Psoas muscle (tissue), 8 donors: ENCODE results near the gene USF1. TPM values are rescaled to one million over a fixed set of nuclear protein-coding genes. Genes with fewer than 3 reads are reported as not detected.

Experiments
- ATAC-seq, 4 donors: fragments of 200-7000 bp; cut with Tn5 transposase; one replicate each; pipeline ENCODE4 v1.9.1; 2020; ENCODE audit warnings: moderate library complexity in 3 of 4, mild to moderate bottlenecking in 2 of 4
- DNase-seq, 2 donors: peaks; one replicate each; pipeline ENCODE4 v3.0.0-alpha.2; 2020
- H3K27ac ChIP-seq: fragments of 200-600 bp; one replicate; pipeline ENCODE4 v1.8.0; 2022
- H3K27me3 ChIP-seq, 3 donors: fragments of 200-600 bp in 1 of 3; one replicate each; pipeline versions ENCODE4 v1.6.1 to v1.8.0; 2013 to 2022; ENCODE audit warnings: low read length in 2 of 3, mild to moderate bottlenecking in 2 of 3, moderate library complexity in 1 of 3; ENCODE audit not compliant: insufficient read depth in 3 of 3
- H3K36me3 ChIP-seq, 2 donors: fragments of 200-600 bp in 1 of 2; one replicate each; pipeline versions ENCODE4 v1.6.1 to v1.8.0; 2013 to 2022; ENCODE audit warnings: low read depth in 1 of 2, mild to moderate bottlenecking in 1 of 2, moderate library complexity in 1 of 2; ENCODE audit not compliant: insufficient read depth in 1 of 2
- H3K4me1 ChIP-seq: fragments of 200-600 bp; one replicate; pipeline ENCODE4 v1.8.0; 2022
- H3K4me3 ChIP-seq: fragments of 200-600 bp; one replicate; pipeline ENCODE4 v1.8.0; 2022; ENCODE audit warnings: mild to moderate bottlenecking
- H3K9me3 ChIP-seq: fragments of 200-600 bp; one replicate; pipeline ENCODE4 v1.8.0; 2022
- WGBS, 3 donors: extraction: QIAGEN DNeasy Blood & Tissue Kit; methylation state at CpG; one replicate each; pipeline versions ENCODE4 v1.1.6 to v1.1.7; 2013; 5-methylcytosine and 5-hydroxymethylcytosine counted together
- intact Hi-C, 2 donors: fragments of 100-400 bp; cut with DNase I; formaldehyde crosslinking; loops; one replicate each; pipeline versions ENCODE4 v1.11.0 to v1.14.2; 2022
- polyA plus RNA-seq, 3 donors: library from polyadenylated mRNA; stranded (reverse); fragments of 200-250 nt; gene quantifications; one replicate each; pipeline ENCODE4 v1.2.3, GENCODE V29; 2013
- total RNA-seq, 4 donors: library from RNA; stranded (reverse); fragmentation: NEBNext Ultra II Directional in 2 of 4; extraction: Animal tissue kit (Norgen Biotek cat#: 25700) in 2 of 4; gene quantifications; one replicate each; pipeline versions ENCODE4 v1.2.1 to v1.2.4, GENCODE V29; 2021 to 2023
- TF ChIP-seq, protein P1 (sequence below): fragments of 200-600 bp; IDR thresholded peaks from one replicate; pipeline ENCODE4 v1.8.0; 2022; ENCODE audit warnings: antibody characterized with exemption
- donor health status: healthy with polysubstance abuse.
- donor health status: DM: no; HTN: no; CAD: no; lungs with moderate emphysema.
- donor health status: Bipolar disorder and iron deficiency.
- donor health status: healthy.
- donor health status: DM: yes; HTN: yes; CAD: no.
- donor health status: DM: no; HTN: no; CAD: no.
- donor health status: DM: no; HTN: no; CAD: no.
- donor health status: DM: yes; HTN: yes; CAD: no.

USF1 gene
- total and polyA plus RNA-seq, 7 donors = 29.8 to 68.1 (median 40.0) TPM

DNA sequence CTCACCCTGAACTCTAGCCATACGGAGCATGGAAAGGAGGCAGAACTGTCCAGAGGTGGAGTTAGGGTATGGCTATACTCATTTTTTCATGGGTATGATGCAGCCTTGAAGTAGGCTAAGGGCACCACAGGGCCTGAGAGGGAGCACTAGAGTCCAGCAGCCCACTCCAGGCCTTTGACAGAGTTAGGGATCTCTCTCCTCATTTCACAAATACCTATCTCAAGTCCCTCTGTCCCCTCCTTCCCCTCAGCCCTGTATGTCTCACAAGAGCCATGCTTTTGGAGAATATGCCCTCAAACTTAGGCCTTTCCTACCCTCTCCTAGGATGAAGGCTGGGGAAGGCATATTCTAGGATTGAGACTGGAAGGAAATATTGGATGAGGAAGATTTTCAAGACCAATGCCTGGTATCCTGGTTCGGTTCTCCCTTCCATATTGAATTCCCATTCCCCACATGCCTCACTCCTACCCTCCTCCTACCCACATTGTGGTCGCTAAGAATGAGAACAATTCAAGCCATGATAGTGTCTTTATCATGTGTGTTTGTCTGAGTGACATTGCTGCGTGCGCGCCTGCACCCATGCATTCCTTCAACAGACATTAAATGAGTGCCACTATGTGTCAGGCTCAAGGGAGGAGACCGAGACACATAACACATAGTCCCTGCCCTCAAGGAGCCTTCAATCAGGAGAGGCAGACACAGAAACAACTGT, 46.2 kb upstream of the USF1 start:
- intact Hi-C loops = loop anchor here (10.0 kb wide), 2 partner anchors 257 to 367 kb away; no protein-coding TSS in a partner anchor
- WGBS, 3 donors = 89 to 91% (median 91%) methylated on average over 7 of the region's 7 CpGs
- Histone ChIP-seq H3K27me3 (no peaks in the 10 kb centered on the region), H3K36me3 (no peaks in the 10 kb centered on the region), H3K4me1 (peaks cover 2% of the 10 kb centered on the region), H3K27ac (no peak overlapping the region), H3K4me3 (no peak overlapping the region), H3K9me3 (no peaks in the 10 kb centered on the region)
- DNase-seq = no peak
- no peak for ATAC-seq
- TF ChIP-seq, protein P1, sequence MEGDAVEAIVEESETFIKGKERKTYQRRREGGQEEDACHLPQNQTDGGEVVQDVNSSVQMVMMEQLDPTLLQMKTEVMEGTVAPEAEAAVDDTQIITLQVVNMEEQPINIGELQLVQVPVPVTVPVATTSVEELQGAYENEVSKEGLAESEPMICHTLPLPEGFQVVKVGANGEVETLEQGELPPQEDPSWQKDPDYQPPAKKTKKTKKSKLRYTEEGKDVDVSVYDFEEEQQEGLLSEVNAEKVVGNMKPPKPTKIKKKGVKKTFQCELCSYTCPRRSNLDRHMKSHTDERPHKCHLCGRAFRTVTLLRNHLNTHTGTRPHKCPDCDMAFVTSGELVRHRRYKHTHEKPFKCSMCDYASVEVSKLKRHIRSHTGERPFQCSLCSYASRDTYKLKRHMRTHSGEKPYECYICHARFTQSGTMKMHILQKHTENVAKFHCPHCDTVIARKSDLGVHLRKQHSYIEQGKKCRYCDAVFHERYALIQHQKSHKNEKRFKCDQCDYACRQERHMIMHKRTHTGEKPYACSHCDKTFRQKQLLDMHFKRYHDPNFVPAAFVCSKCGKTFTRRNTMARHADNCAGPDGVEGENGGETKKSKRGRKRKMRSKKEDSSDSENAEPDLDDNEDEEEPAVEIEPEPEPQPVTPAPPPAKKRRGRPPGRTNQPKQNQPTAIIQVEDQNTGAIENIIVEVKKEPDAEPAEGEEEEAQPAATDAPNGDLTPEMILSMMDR = no peak

DNA sequence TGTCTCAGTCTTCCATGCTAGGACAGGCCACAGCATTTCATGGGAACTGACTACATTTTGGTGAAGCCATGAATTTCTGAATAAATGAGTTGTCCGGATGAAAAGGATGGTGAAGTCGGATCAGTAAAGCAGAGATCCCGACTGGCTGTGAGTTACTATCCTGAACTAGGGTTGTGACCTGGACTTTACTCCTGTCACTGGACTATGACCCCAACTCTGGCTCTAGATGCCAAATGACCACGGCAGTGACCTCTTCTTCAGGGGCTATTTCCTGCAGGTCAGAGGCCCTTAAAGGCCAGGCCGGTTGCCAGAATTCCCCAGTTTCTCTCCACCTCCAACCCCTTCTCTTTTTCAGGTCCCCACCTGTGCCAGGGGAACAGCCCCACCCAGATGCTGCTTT, 45.3 kb upstream of the USF1 start:
- Histone ChIP-seq H3K4me1 (no peaks in the 10 kb centered on the region), H3K9me3 (no peaks in the 10 kb centered on the region), H3K27me3 (no peaks in the 10 kb centered on the region), H3K4me3 (no peak overlapping the region), H3K27ac (no peak overlapping the region), H3K36me3 (no peaks in the 10 kb centered on the region)
- WGBS, 3 donors = 71 to 77% (median 75%) methylated on average over 5 of the region's 5 CpGs
- peak in 1 of 2 donors; percentile 34 for DNase-seq
- TF ChIP-seq, protein P1 = no peak
- intact Hi-C loops = loop anchor here (10.0 kb wide), 2 partner anchors 256 to 366 kb away; no protein-coding TSS in a partner anchor
- no peak for ATAC-seq

DNA sequence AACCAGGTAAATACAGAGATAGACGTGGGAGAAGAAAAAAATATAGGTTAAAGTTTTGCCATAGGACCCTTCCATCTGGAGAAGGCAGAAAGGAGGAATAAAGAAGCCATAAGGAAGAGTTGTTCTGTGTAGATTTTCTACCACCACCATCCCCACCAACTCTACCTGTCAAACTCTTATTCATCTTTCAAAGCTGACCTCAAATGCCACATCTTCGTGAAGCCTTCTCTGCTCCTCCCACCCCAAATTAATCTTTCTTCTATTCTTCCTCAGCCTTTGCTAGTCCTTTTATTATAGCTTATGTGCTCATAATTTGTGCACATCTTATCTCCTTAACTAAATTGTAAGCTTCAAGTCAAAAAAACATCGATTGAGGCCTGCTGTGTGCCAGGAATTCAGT, 44.8 kb upstream of the USF1 start:
- Histone ChIP-seq H3K27me3 (no peaks in the 10 kb centered on the region), H3K9me3 (no peaks in the 10 kb centered on the region), H3K27ac (no peak overlapping the region), H3K36me3 (no peaks in the 10 kb centered on the region), H3K4me1 (no peaks in the 10 kb centered on the region), H3K4me3 (no peak overlapping the region)
- ATAC-seq = no peak
- no peak for DNase-seq
- 65 to 74% (median 74%) methylated on average over 3 of the region's 3 CpGs for WGBS, 3 donors
- TF ChIP-seq, protein P1 = no peak
- intact Hi-C loops = loop anchor here (10.0 kb wide), 2 partner anchors 256 to 366 kb away; no protein-coding TSS in a partner anchor

DNA sequence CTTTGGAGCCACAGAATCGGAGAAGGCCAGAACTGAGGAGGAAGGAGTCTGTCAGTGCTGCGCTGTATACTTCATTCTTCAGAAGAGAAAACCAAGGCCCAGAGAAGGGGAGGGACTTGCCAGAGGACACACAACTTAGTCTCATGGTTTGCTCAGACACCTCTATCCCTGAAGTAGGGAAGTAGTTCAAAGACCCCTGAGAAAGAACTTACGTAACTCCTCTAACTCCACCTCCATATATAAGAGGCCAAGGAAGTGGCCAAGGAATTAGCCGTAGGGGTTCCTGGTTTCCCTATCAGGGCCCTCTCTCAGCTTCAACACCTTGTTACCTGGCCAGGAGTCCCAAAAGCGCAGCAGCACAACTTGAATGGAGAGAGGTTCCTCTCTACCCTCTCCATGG, 44.2 kb upstream of the USF1 start:
- Histone ChIP-seq H3K9me3 (no peaks in the 10 kb centered on the region), H3K27me3 (no peaks in the 10 kb centered on the region), H3K36me3 (no peaks in the 10 kb centered on the region), H3K4me3 (no peak overlapping the region), H3K27ac (no peak overlapping the region), H3K4me1 (no peaks in the 10 kb centered on the region)
- TF ChIP-seq, protein P1 = no peak
- 92 to 96% (median 95%) methylated on average over 5 of the region's 5 CpGs for WGBS, 3 donors
- intact Hi-C loops = loop anchor here (10.0 kb wide), 2 partner anchors 255 to 365 kb away; no protein-coding TSS in a partner anchor
- ATAC-seq = no peak
- DNase-seq = peak in 1 of 2 donors; percentile 2
